HG03039 (cell line): Measurements from ENCODE around the gene TMC8.
"Not testable (repeated sequence)": the region's sequence is repeated elsewhere in the genome, so short reads cannot be mapped to it uniquely, and the experiment has no call there.

Source experiments
- ATAC-seq: cut with Tn5 transposase; IDR thresholded peaks from one replicate; pipeline ENCODE4 v1.9.1; 2021; ENCODE audit warnings: mild to moderate bottlenecking, moderate library complexity; ENCODE audit not compliant: unreplicated experiment

TMC8 gene

GRCh38 chr17:78130437-78131101 is at the start of gene TMC8:
Gene TMC8 (plus strand): TSS chr17:78130771. CDS start chr17:78131589, 818 bp downstream.
- no peak for ATAC-seq

GRCh38 chr17:78081551-78081950 is 49.0 kb upstream of the TMC8 start:
- ATAC-seq, result no peak

GRCh38 chr17:78082355-78082872 is 48.2 kb upstream of the TMC8 start:
- ATAC-seq, result not testable (repeated sequence)

GRCh38 chr17:78082988-78083387 is 47.6 kb upstream of the TMC8 start:
- no peak for ATAC-seq

- ATAC-seq, result no peak
Measured at GRCh38 chr17:78086740-78087139, 43.8 kb upstream of the TMC8 start.

- ATAC-seq, result no peak
Measured at GRCh38 chr17:78088529-78088928, 42.0 kb upstream of the TMC8 start.

GRCh38 chr17:78089576-78090281 is 40.8 kb upstream of the TMC8 start:
- ATAC-seq, result no peak

GRCh38 chr17:78092794-78093324 is 37.7 kb upstream of the TMC8 start:
- no peak for ATAC-seq

GRCh38 chr17:78095035-78095434 is 35.5 kb upstream of the TMC8 start:
- ATAC-seq, result no peak

GRCh38 chr17:78096093-78096492 is 34.5 kb upstream of the TMC8 start:
- no peak for ATAC-seq

GRCh38 chr17:78101112-78101511 is 29.5 kb upstream of the TMC8 start:
- ATAC-seq, result no peak

- no peak for ATAC-seq
Measured at GRCh38 chr17:78101542-78101941, 29.0 kb upstream of the TMC8 start.

- ATAC-seq, result no peak
Measured at GRCh38 chr17:78103311-78103710, 27.3 kb upstream of the TMC8 start.

GRCh38 chr17:78104540-78104941 is 26.0 kb upstream of the TMC8 start:
- ATAC-seq, result no peak

GRCh38 chr17:78105101-78105500 is 25.5 kb upstream of the TMC8 start:
- no peak for ATAC-seq

- no peak for ATAC-seq
Measured at GRCh38 chr17:78105551-78105950, 25.0 kb upstream of the TMC8 start.

GRCh38 chr17:78106211-78106610 is 24.4 kb upstream of the TMC8 start:
- no peak for ATAC-seq

GRCh38 chr17:78107457-78107856 is 23.1 kb upstream of the TMC8 start:
- ATAC-seq, result no peak

- no peak for ATAC-seq
Measured at GRCh38 chr17:78107976-78108725, 22.4 kb upstream of the TMC8 start.

- no peak for ATAC-seq
Measured at GRCh38 chr17:78108726-78109488, 21.7 kb upstream of the TMC8 start.

- ATAC-seq, result no peak
Measured at GRCh38 chr17:78109489-78109761, 21.1 kb upstream of the TMC8 start.
